Measurements from ENCODE around the gene REC8. TPM values are rescaled to one million over a fixed set of nuclear protein-coding genes. Genes with fewer than 3 reads are reported as not detected.
A peak's percentile ranks its signal among the peaks of the same experiment; 100 is the strongest.

The REC8 gene
- total RNA-seq (2021; ENCODE audit: unreplicated experiment) (7.6 TPM), Bru-seq, nascent RNA (percentile 50 among the genes with signal in this experiment), BruChase-seq, experiment 1, labeled RNA remaining after a 6-hour chase (percentile 64 among the genes with signal in this experiment), BruChase-seq, experiment 2, labeled RNA remaining after a 2-hour chase (percentile 60 among the genes with signal in this experiment)
- polyA plus RNA-seq (2012) = 6.0 and 8.2 TPM in 2 replicates
- long read RNA-seq, partial matches to known transcripts = 1 of 2 reads
- long read RNA-seq, other reads (novel, unspliced or antisense) = 0 of 2 reads

DNA sequence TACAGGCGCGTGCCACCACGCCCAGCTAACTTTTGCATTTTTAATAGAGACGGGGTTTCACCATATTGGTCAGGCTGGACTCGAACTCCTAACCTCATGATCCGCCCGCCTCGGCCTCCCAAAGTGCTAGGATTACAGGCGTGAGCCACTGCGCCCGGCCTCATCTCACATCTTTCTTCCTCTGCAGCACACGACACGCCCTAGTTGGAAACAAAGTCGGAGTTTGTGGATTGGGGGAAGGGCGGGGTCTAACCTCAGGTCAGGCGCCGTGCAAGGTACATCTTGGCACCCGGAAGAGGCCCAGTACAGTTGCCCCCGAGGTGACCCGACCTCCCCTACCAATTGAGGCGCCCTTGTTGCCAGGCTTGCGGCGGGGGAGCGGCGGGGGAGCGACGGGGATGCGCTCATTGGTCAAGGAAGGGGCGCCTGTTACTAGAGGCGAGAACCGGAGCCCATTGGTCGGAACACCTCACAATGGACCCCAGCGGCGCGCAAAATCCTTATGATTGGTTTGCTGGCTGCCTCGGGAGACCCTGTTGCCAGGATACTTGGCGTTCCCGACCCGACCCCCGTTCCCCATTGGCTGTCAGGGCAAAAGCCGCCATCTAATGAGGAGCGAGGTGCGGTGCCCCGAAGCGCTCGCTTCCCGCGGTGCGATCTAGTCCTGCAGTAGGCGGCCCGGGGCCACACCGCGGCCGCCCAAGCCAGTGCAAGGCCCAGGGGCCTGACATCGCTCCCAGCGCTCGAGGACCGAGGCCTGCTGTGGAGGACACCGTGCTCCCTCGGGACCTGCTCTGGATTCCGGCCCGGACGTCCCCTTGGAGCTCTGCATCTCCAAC is at the start of gene REC8:
TSS of gene REC8 (plus strand) at position 659 of the 839 bp plus-strand sequence. CDS start 473 bp downstream, outside the sequence.
- Histone ChIP-seq H4K20me1 (ENCODE audit: insufficient read depth) (no peaks in the 10 kb centered on the region), H3K4me2 (ENCODE audit: low read length) (no peak within 1 kb of the TSS), H3K4me3 (replicated peaks in 1 of 2; ENCODE audit: low read depth in 1 of 2, low read length in 2 of 2) (no peak within 1 kb of the TSS), H3K79me2 (ENCODE audit: insufficient read depth, low read length) (no peaks in the 10 kb centered on the region), H3K9me3 (ENCODE audit: control insufficient read depth in 1 of 2, insufficient read depth in 1 of 2, low read depth in 1 of 2, low read length in 2 of 2) (no peaks in the 10 kb centered on the region), H3K9ac (ENCODE audit: low read length) (no peak within 1 kb of the TSS), H3K27ac (ENCODE audit: low read depth, low read length) (no peak within 1 kb of the TSS), H3K27me3 (ENCODE audit: insufficient read depth, low read length) (no peaks in the 10 kb centered on the region), H3K9me2 (ENCODE audit: insufficient read depth) (no peaks in the 10 kb centered on the region), H3K4me1 (ENCODE audit: control insufficient read depth in 1 of 2, insufficient read depth in 2 of 2, low read length in 2 of 2) (no peaks in the 10 kb centered on the region), H2AFZ (ENCODE audit: low read depth, low read length, poor library complexity, severe bottlenecking) (no peak within 1 kb of the TSS), H3K36me3 (ENCODE audit: control insufficient read depth in 1 of 2, insufficient read depth in 2 of 2, low read length in 2 of 2) (no peaks in the 10 kb centered on the region)
- ChIA-PET POLR2A (no interaction called here), CTCF (no interaction called here), RAD21 (ENCODE audit: low non-redundant PET in 1 of 2, low total read pairs in 2 of 2, uncharacterized antibody in 2 of 2, unreplicated experiment in 2 of 2) (no interaction called here)
- intact Hi-C loops (cut with micrococcal nuclease) = no loop called here
- no TSS peak for BruUV-seq (replicated peaks)
- no peak for ATAC-seq
- no peak for DNase-seq (ENCODE audit: low read depth, low spot score)
- TF ChIP-seq, protein P1, sequence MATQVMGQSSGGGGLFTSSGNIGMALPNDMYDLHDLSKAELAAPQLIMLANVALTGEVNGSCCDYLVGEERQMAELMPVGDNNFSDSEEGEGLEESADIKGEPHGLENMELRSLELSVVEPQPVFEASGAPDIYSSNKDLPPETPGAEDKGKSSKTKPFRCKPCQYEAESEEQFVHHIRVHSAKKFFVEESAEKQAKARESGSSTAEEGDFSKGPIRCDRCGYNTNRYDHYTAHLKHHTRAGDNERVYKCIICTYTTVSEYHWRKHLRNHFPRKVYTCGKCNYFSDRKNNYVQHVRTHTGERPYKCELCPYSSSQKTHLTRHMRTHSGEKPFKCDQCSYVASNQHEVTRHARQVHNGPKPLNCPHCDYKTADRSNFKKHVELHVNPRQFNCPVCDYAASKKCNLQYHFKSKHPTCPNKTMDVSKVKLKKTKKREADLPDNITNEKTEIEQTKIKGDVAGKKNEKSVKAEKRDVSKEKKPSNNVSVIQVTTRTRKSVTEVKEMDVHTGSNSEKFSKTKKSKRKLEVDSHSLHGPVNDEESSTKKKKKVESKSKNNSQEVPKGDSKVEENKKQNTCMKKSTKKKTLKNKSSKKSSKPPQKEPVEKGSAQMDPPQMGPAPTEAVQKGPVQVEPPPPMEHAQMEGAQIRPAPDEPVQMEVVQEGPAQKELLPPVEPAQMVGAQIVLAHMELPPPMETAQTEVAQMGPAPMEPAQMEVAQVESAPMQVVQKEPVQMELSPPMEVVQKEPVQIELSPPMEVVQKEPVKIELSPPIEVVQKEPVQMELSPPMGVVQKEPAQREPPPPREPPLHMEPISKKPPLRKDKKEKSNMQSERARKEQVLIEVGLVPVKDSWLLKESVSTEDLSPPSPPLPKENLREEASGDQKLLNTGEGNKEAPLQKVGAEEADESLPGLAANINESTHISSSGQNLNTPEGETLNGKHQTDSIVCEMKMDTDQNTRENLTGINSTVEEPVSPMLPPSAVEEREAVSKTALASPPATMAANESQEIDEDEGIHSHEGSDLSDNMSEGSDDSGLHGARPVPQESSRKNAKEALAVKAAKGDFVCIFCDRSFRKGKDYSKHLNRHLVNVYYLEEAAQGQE (IDR thresholded peaks at IDR 0.05; ENCODE audit: low read depth) = no peak
- TF ChIP-seq MAX (IDR thresholded peaks at IDR 0.05) (no peak), EZH2phosphoT487 (IDR thresholded peaks at IDR 0.05; ENCODE audit: borderline replicate concordance) (no peak), POLR2A (IDR thresholded peaks at IDR 0.05; ENCODE audit: borderline replicate concordance, extremely low read depth, insufficient read depth, insufficient read length) (no peak), ZNF274 (IDR thresholded peaks at IDR 0.05; ENCODE audit: low read depth, low read length) (no peak), CTCF (IDR thresholded peaks at IDR 0.05 in 2 of 3, conservative IDR thresholded peaks at IDR 0.05 in 1 of 3; ENCODE audit: borderline replicate concordance in 1 of 3, insufficient read depth in 1 of 3, low read depth in 2 of 3, low read length in 2 of 3) (no peak), RAD21 (IDR thresholded peaks at IDR 0.05; ENCODE audit: low read depth) (no peak), SP1 (IDR thresholded peaks at IDR 0.05; ENCODE audit: low read depth) (no peak), CBX3 (IDR thresholded peaks at IDR 0.05; ENCODE audit: low read depth) (no peak), SIN3A (IDR thresholded peaks at IDR 0.05; ENCODE audit: low read depth) (no peak), EGR1 (IDR thresholded peaks at IDR 0.05; ENCODE audit: low read depth) (no peak)

Data from HCT116 (cell line).